Adipose tissue (tissue), 3 donors: ENCODE measurements around the gene DHX8. TPM values are rescaled to one million over a fixed set of nuclear protein-coding genes. Genes with fewer than 3 reads are reported as not detected.
"Not testable (repeated sequence)": the region's sequence is repeated elsewhere in the genome, so short reads cannot be mapped to it uniquely, and the experiment has no call there.

Experiments
- H3K27ac ChIP-seq: one replicate; pipeline ENCODE4 v1.5.1; 2013; ENCODE audit warnings: low read depth, low read length
- WGBS, 3 donors: extraction: QIAGEN DNeasy Blood & Tissue Kit; methylation state at CpG; one replicate each; pipeline ENCODE4 v1.1.7; 2013; 5-methylcytosine and 5-hydroxymethylcytosine counted together
- polyA plus RNA-seq, 3 donors: library from polyadenylated mRNA; stranded (reverse); fragments of 200-250 nt; gene quantifications; one replicate each; pipeline ENCODE4 v1.2.3, GENCODE V29; 2013
- donor health status: healthy with polysubstance abuse.
- donor health status: Bipolar disorder and iron deficiency.
- donor health status: healthy.

Gene DHX8
- polyA plus RNA-seq, 3 donors: 12.9 to 18.2 (median 16.7) TPM

- H3K27ac ChIP-seq: no peak overlapping the region
- 26 to 33% (median 27%) methylated on average over 7 of the region's 7 CpGs for WGBS, 3 donors
These were observed 27.0 kb upstream of the DHX8 start for GRCh38 chr17:43456661-43457361.

GRCh38 chr17:43457362-43457692 is 26.4 kb upstream of the DHX8 start:
- 67 to 73% (median 72%) methylated on average over 1 of the region's 1 CpG for WGBS, 3 donors
- H3K27ac ChIP-seq: no peak overlapping the region

DNA sequence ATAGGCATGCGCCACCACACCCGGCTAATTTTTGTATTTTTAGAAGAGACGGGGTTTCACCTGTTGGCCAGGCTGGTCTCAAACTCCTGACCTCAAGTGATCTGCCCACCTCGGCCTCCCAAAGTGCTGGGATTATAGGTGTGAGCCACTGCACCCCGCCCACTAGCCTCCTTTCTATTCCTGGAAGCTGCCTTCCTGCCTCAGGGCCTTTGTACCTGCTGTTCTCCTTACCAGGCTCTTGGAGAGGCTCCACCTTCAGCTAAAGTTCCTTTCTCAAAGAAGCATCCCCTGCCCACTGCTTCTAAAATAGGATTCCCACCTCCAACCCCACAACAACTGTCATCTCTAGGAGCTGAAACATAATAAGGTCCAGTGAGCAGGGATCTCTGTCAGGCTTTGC is 23.9 kb upstream of the DHX8 start:
- WGBS, 3 donors: 89 to 92% (median 89%) methylated on average over 5 of the region's 5 CpGs
- H3K27ac ChIP-seq: not testable (repeated sequence)

- no peak overlapping the region for H3K27ac ChIP-seq
- 59 to 97% (median 89%) methylated on average over 1 of the region's 1 CpG for WGBS, 3 donors
These were observed 22.6 kb upstream of the DHX8 start for GRCh38 chr17:43461185-43461584.

DNA sequence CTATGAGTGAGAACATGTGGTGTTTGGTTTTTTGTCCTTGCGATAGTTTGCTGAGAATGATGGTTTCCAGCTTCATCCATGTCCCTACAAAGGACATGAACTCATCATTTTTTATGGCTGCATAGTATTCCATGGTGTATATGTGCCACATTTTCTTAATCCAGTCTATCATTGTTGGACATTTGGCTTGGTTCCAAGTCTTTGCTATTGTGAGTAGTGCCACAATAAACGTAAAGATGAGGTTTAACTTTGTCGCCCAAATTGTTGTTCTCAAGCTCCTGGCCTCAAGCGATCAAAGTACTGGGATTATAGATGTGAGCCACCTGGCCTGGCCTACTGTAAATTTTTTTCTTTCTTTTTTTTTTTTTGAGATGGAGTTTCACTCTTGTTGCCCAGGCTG is 21.2 kb upstream of the DHX8 start:
- not testable (repeated sequence) for H3K27ac ChIP-seq
- 87 to 95% (median 95%) methylated on average over 3 of the region's 4 CpGs for WGBS, 3 donors

GRCh38 chr17:43463241-43463640 is 20.5 kb upstream of the DHX8 start:
- H3K27ac ChIP-seq: no peak overlapping the region
- WGBS, 3 donors: 78 to 93% (median 90%) methylated on average over 4 of the region's 4 CpGs

DNA sequence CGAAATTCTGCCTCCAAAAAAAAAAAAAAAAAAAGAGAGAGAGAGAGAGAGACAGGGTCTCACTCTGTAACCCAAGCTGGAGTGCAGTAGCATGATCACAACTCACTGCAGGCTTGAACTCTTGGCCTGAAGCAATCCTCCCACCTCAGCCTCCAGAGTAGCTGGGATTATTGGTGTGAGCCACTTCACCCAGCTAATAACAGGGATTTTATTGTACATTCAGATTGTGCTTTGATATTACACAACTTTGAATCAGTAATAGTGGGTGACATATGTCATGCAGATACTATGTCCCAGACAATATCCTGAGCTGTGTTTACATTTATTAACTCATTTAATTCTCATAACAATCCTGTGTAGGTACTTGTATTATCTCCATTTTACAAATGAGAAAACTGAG is 19.7 kb upstream of the DHX8 start:
- no peak overlapping the region for H3K27ac ChIP-seq
- WGBS, 3 donors: 75 to 100% (median 93%) methylated on average over 1 of the region's 1 CpG

GRCh38 chr17:43465049-43465448 is 18.7 kb upstream of the DHX8 start:
- no peak overlapping the region for H3K27ac ChIP-seq
- WGBS, 3 donors: 62 to 85% (median 83%) methylated on average over 9 of the region's 9 CpGs

DNA sequence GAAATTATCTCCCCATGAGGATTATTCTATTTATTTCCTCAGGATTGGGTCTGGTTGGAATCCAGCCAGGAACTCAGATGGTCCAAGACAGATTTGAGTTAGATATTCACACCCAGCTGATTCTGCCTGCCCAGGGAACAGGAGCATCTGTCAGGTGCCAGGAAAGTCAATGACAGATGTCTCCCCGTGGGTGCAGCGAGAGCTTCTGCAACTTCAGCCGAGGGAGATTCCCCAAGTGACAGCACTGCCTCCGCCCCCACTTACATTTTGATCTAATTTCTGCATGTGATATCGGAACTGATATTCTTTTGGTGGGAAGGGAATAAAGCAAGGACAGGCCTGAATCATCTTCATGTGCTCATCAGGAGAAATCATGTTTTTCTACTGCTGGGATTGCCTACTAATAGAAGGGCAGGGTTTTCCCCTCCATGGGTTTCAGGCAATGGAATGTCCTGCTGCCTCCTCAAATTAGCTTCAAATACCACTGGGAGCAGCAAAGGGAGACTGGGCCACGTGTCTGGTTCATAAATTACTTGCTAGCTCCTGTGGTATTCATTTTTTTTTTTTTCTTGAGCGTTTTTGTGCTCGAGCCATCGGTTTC is 15.7 kb upstream of the DHX8 start:
- 48 to 65% (median 52%) methylated on average over 9 of the region's 9 CpGs for WGBS, 3 donors

DNA sequence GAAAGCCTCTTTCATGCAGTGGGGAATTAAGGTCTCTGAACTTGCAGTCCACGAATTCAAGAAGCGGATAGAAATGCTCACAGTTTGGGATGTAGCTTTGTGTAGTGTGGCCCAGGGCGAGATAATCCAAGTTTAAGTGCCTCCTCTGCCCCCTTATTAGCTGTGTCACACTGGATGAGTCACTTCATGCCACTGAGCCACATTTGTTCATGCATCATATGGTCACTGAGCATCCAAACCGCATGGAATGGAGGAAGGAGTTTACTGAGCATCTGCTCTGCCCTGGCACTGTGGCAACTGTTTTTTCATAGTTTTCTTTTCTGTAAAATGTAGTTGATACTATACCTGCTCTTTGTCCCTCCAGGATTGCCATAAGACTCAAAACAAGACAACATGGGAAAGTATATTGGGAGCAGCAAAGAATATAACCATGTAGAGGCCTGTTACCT is 15.1 kb upstream of the DHX8 start:
- no peak overlapping the region for H3K27ac ChIP-seq
- WGBS, 3 donors: 55 to 65% (median 61%) methylated on average over 4 of the region's 4 CpGs

More for the DNA sequence above, 15.7 kb upstream of the DHX8 start:
- H3K27ac ChIP-seq: no peak overlapping the region

DNA sequence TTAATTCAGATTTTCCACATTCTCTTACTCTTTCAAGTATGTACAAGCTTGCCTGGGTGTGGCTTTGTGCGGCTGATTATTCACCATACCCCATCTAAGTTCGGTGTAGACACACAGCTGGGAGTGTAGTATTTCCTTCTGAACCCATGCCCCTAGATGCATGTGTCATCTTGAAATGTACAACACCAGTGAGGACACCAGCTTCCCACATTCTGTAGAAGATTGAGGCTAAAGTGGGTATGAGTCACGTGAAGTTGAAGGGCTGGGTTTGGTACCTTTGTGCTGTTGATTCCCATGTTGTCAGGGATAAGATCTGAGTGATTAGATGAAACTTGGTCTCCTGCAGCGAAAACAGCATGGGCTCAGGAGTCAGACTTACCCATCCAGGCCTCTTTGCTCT is 14.6 kb upstream of the DHX8 start:
- H3K27ac ChIP-seq: no peak overlapping the region
- 79 to 81% (median 80%) methylated on average over 4 of the region's 4 CpGs for WGBS, 3 donors

DNA sequence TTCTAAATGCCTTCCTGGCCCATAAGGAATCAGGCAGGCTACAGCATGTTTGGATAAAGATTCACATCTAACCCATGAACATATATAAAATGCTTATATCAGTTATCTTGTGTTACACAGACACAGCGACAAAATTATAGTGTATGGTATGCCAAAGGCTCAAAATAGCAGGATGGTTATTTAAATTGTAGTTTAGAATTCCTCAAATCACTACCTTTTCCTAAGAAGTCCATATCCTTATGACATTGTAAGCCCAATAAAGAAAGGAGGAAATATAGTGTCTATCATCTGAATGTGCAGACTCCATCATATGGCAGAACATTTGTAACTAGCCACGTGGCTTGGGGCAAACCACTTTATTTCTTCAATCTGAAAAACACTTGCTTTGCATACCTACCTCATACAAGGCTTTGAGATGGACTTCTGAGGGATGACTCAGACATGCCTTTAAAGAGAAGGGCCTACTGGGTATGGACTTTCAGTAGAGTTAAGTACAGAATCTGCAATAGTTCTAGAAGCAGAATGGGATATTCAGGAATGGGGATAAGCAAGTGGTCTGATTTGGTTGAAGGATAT is 12.1 kb upstream of the DHX8 start:
- WGBS, 3 donors: 77 to 86% (median 85%) methylated on average over 2 of the region's 2 CpGs
- H3K27ac ChIP-seq: no peak overlapping the region

- no peak overlapping the region for H3K27ac ChIP-seq
- 80 to 93% (median 92%) methylated on average over 11 of the region's 11 CpGs for WGBS, 3 donors
These were observed 8.2 kb upstream of the DHX8 start for GRCh38 chr17:43475494-43476089.

DNA sequence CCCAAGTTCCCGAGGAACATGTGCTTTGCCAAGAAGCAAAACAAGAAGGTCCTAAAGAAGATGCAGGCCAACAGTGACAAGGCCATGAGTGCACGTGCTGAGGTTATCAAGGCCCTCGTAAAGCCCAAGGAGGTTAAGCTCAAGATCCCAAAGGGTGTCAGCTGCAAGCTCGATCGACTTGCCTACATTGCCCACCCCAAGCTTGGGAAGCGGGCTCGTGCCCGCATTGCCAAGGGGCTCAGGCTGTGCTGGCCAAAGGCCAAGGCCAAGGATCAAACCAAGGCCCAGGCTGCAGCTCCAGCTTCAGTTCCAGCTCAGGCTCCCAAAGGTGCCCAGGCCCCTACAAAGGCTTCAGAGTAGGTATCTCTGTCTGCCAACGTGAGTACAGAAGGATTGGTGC is 7.5 kb upstream of the DHX8 start:
- 90 to 93% (median 91%) methylated on average over 9 of the region's 9 CpGs for WGBS, 3 donors

DNA sequence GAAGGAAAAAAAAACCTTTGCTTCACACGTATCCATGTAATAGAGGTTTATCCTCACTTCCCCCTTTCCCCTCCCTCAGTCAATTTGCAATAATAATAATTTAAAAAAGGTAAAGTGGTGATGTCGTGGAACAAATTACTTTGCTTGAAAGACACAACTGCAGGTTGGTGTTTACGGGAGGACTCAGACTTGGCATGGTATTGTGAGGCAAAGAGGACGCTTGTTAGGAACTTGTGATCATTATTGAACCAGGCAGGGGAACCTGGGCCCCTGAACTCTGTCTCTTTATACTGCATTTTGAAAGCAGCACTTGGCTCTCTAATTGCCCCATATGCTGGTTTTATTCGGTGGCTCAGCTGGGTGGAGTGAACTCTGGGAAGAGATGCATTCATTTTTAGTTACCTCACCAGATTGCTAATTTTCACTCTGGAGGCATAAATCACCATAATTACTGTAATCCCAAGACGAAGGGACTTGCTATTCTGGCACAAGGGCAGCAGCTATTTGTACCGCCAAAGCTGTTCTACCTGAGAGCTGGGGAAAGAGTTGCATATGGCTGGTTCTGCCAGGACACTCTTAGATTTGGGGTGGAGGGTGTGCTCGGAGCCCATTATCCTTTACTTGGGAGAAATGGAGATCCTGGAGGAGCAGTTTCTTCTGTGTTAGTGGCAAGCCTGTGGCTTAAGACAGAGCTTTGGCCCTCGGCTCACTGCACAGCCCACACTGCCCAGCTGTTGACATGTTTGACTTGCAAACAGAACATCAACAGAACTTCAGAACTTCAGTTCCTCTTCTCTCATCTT is 5.7 kb upstream of the DHX8 start:
- no peak overlapping the region for H3K27ac ChIP-seq
- 62 to 67% (median 66%) methylated on average over 9 of the region's 9 CpGs for WGBS, 3 donors

More for the DNA sequence above, 7.5 kb upstream of the DHX8 start:
- H3K27ac ChIP-seq: not testable (repeated sequence)

GRCh38 chr17:43479948-43480347 is 3.8 kb upstream of the DHX8 start:
- no peak overlapping the region for H3K27ac ChIP-seq
- whole genome bisulfite sequencing, 3 donors: 84 to 96% (median 95%) methylated on average over 3 of the region's 3 CpGs

GRCh38 chr17:43482103-43483012 is 1.4 kb upstream of the DHX8 start:
- no peak overlapping the region for H3K27ac ChIP-seq
- WGBS, 3 donors: 79 to 89% (median 85%) methylated on average over 11 of the region's 11 CpGs

DNA sequence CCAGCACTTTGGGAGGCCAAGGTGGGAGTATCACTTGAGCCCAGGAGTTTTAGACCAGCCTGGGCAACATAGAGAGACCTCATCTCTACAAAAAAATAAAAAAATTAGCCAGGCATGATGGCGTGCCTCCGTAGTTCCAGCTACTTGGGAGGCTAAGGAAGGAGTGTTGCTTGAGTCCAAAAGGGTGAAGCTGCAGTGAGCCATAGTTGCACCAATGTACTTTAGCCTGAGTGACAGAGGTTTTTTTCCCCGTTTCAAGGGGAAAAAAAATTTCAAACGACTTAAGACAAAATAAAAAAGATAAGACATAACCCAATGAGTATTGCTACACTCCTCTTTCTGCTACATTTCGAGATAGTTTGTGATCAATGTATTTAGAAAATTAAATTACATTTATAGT is 6.8 kb downstream of the DHX8 start:
- WGBS, 3 donors: 78 to 91% (median 81%) methylated on average over 5 of the region's 5 CpGs
- no peak overlapping the region for H3K27ac ChIP-seq
